IMR-90 (cell line): ENCODE results near the gene PIEZO1. TPM values are rescaled to one million over a fixed set of nuclear protein-coding genes. Genes with fewer than 3 reads are reported as not detected.
A peak's percentile ranks its signal among the peaks of the same experiment; 100 is the strongest.

Source experiments
- ATAC-seq: fragments of 200-7000 bp; cut with Tn5 transposase; 2 replicates; pipeline ENCODE4 v1.9.1; 2020; ENCODE audit warnings: low read depth, mild to moderate bottlenecking, moderate library complexity
- BruUV-seq: library from RNA; stranded (reverse); fragments of 400-500 nt; replicated peaks from 2 replicates; lab custom pipeline; 2021; lab: Mats Ljungman, UMichigan
- CTCF ChIA-PET: fragments of 300-600 bp; formaldehyde crosslinking; extraction: SDS; loops from one replicate; lab custom pipeline; 2021; ENCODE audit warnings: antibody characterized with exemption; lab: Yijun Ruan, JAX
- POLR2A ChIA-PET: fragments of 300-600 bp; sonication (Branson Sonifier 250); formaldehyde crosslinking; loops from one replicate; lab custom pipeline; 2022; ENCODE audit warnings: antibody characterized with exemption; ENCODE audit not compliant: unreplicated experiment; lab: Charles Lee
- DNase-seq: peaks from one replicate; pipeline ENCODE4 v3.0.0; 2013
- H2AFZ ChIP-seq: replicated peaks from 2 replicates; pipeline ENCODE3; 2013; ENCODE audit warnings: low read length, mild to moderate bottlenecking; ENCODE audit not compliant: poor library complexity
- H2AK5ac ChIP-seq: 2 replicates; pipeline ENCODE4 v1.6.1; 2013; ENCODE audit warnings: low read depth, low read length, inconsistent platforms
- H2AK9ac ChIP-seq: replicated peaks from 2 replicates; pipeline ENCODE3; 2013; ENCODE audit warnings: mild to moderate bottlenecking, low read depth, low read length, moderate library complexity; ENCODE audit not compliant: poor library complexity
- H2BK120ac ChIP-seq: 2 replicates; pipeline ENCODE4 v1.6.1; 2013; ENCODE audit warnings: low read depth, low read length, inconsistent platforms
- H2BK15ac ChIP-seq: 3 replicates; pipeline ENCODE4 v1.6.1; 2013; ENCODE audit warnings: low read depth, low read length, inconsistent platforms
- H2BK20ac ChIP-seq: 2 replicates; pipeline ENCODE4 v1.6.1; 2013; ENCODE audit warnings: low read depth, mild to moderate bottlenecking, inconsistent platforms, low read length, moderate library complexity
- H2BK5ac ChIP-seq: 2 replicates; pipeline ENCODE4 v1.6.1; 2013; ENCODE audit warnings: mild to moderate bottlenecking, low read depth, low read length, inconsistent platforms; ENCODE audit not compliant: poor library complexity, severe bottlenecking
- H3K14ac ChIP-seq: replicated peaks from 2 replicates; pipeline ENCODE4 v1.6.1; 2013; ENCODE audit warnings: low read depth, low read length, inconsistent platforms
- H3K18ac ChIP-seq: 2 replicates; pipeline ENCODE4 v1.6.1; 2013; ENCODE audit warnings: low read depth, low read length, control low read depth
- H3K23ac ChIP-seq: 2 replicates; pipeline ENCODE4 v1.6.1; 2013; ENCODE audit warnings: low read depth, low read length, inconsistent platforms
- H3K27ac ChIP-seq: 2 replicates; pipeline ENCODE4 v1.5.1; 2013; ENCODE audit warnings: mild to moderate bottlenecking, control low read depth, low read length; ENCODE audit not compliant: insufficient read depth
- H3K27me3 ChIP-seq: 2 replicates; pipeline ENCODE4 v1.6.1; 2013; ENCODE audit warnings: low read length; ENCODE audit not compliant: control insufficient read depth, insufficient read depth
- H3K36me3 ChIP-seq: 2 replicates; pipeline ENCODE4 v1.6.1; 2013; ENCODE audit warnings: low read length, mixed read lengths; ENCODE audit not compliant: control insufficient read depth, insufficient read depth
- H3K4ac ChIP-seq: 2 replicates; pipeline ENCODE4 v1.6.1; 2013; ENCODE audit warnings: low read depth, low read length, inconsistent platforms
- H3K4me1 ChIP-seq: 2 replicates; pipeline ENCODE4 v1.6.1; 2013; ENCODE audit warnings: low read length, mixed read lengths; ENCODE audit not compliant: control insufficient read depth, insufficient read depth
- H3K4me2 ChIP-seq: 2 replicates; pipeline ENCODE4 v1.6.1; 2013; ENCODE audit warnings: low read depth, mild to moderate bottlenecking, control low read depth, low read length, moderate library complexity
- H3K4me3 ChIP-seq: 2 replicates; pipeline ENCODE4 v1.5.1; 2013; ENCODE audit warnings: low read depth, mild to moderate bottlenecking, control low read depth, low read length, moderate library complexity; ENCODE audit not compliant: insufficient read depth
- H3K56ac ChIP-seq: 2 replicates; pipeline ENCODE4 v1.6.1; 2013; ENCODE audit warnings: low read length, inconsistent platforms; ENCODE audit not compliant: insufficient read depth; ENCODE audit errors: extremely low read depth
- H3K79me1 ChIP-seq, 2 experiments: 2 replicates each; pipeline ENCODE4 v1.6.1; 2013; ENCODE audit warnings: low read length in 2 of 2, inconsistent platforms in 1 of 2, low read depth in 1 of 2
- H3K9ac ChIP-seq: 2 replicates; pipeline ENCODE4 v1.6.1; 2013; ENCODE audit warnings: low read depth, low read length, control low read depth
- H3K9me1 ChIP-seq: 2 replicates; pipeline ENCODE4 v1.6.1; 2013; ENCODE audit warnings: low read length, inconsistent platforms; ENCODE audit not compliant: insufficient read depth
- H3K9me3 ChIP-seq: 2 replicates; pipeline ENCODE4 v1.6.1; 2013; ENCODE audit warnings: low read length; ENCODE audit not compliant: control insufficient read depth, insufficient read depth
- H4K20me1 ChIP-seq: 2 replicates; pipeline ENCODE4 v1.6.1; 2013; ENCODE audit warnings: low read length, inconsistent platforms; ENCODE audit not compliant: insufficient read depth
- H4K5ac ChIP-seq: 2 replicates; pipeline ENCODE4 v1.6.1; 2013; ENCODE audit warnings: mild to moderate bottlenecking, low read depth, low read length, control low read depth
- H4K8ac ChIP-seq, 2 experiments: 2 replicates each; pipeline ENCODE4 v1.6.1; 2013; ENCODE audit warnings: low read depth in 2 of 2, low read length in 2 of 2, control low read depth in 1 of 2, inconsistent platforms in 1 of 2
- H4K91ac ChIP-seq: 2 replicates; pipeline ENCODE4 v1.6.1; 2013; ENCODE audit warnings: low read depth, low read length, inconsistent platforms; ENCODE audit not compliant: insufficient read depth
- BHLHE40 ChIP-seq: fragments of 150-350 bp; IDR thresholded peaks from 2 replicates; pipeline ENCODE4 v1.6.1; 2016; ENCODE audit warnings: mild to moderate bottlenecking, low read depth, low read length
- CEBPB ChIP-seq: IDR thresholded peaks from 2 replicates; pipeline ENCODE4 v1.6.1; 2012; ENCODE audit warnings: low read depth, low read length, improper control_type of control experiment
- FOS ChIP-seq: fragments of 150-350 bp; IDR thresholded peaks from 2 replicates; pipeline ENCODE4 v1.6.1; 2016; ENCODE audit warnings: low read depth, low read length
- MAZ ChIP-seq: IDR thresholded peaks from 2 replicates; pipeline ENCODE4 v1.6.1; 2012; ENCODE audit warnings: low read depth, mild to moderate bottlenecking, low read length, improper control_type of control experiment, moderate library complexity, borderline replicate concordance
- WGBS, 2 experiments: methylation state at CpG; one replicate each; pipeline versions ENCODE4 v1.1.5 to v1.1.7; 2013; ENCODE audit warnings: missing lambda C conversion rate in 2 of 2; ENCODE audit not compliant: insufficient read length in 1 of 2; ENCODE audit errors: extremely low coverage in 2 of 2; 5-methylcytosine and 5-hydroxymethylcytosine counted together
- dilution Hi-C: fragments of 300-500 bp; cut with HindIII; formaldehyde crosslinking; loops from one replicate; pipeline ENCODE4 v1.14.3; 2018; ENCODE audit warnings: low sequenced_read_pairs; ENCODE audit not compliant: unreplicated experiment
- in situ Hi-C: fragments of 300-500 bp; cut with MboI; formaldehyde crosslinking; loops from 3 replicates; pipeline ENCODE4 v1.14.3; 2019; ENCODE audit warnings: low sequenced_read_pairs, inconsistent platforms, mixed read lengths
- intact Hi-C: fragments of 100-400 bp; cut with micrococcal nuclease; formaldehyde crosslinking; loops from 2 replicates; pipeline ENCODE4 v1.10.0; 2022
- polyA plus RNA-seq, 3 experiments: library from polyadenylated mRNA; depleted of rRNA; stranded (reverse); fragments of >200 nt; gene quantifications; 2 replicates each; pipeline ENCODE4 v1.2.3, GENCODE V29; 2012; ENCODE audit warnings: low replicate concordance in 1 of 3
- total RNA-seq: library from RNA; depleted of rRNA; stranded (reverse); fragments of >200 nt; gene quantifications from 2 replicates; pipeline ENCODE4 v1.2.3, GENCODE V29; 2012
- TF ChIP-seq, protein P1 (sequence below): fragments of 150-350 bp; IDR thresholded peaks from 2 replicates; pipeline ENCODE4 v1.6.1; 2016; ENCODE audit warnings: low read depth, mild to moderate bottlenecking, low read length, moderate library complexity, borderline replicate concordance

Gene PIEZO1
- total and polyA plus RNA-seq, 2 of the 4 experiments (the other 2 are of a cell fraction) = 36.2 to 372 TPM

GRCh38 chr16:88827727-88828126, 42.7 kb upstream of the PIEZO1 start:
- TF ChIP-seq CEBPB (no peak), FOS (no peak), MAZ (no peak), BHLHE40 (no peak)
- TF ChIP-seq, protein P1, sequence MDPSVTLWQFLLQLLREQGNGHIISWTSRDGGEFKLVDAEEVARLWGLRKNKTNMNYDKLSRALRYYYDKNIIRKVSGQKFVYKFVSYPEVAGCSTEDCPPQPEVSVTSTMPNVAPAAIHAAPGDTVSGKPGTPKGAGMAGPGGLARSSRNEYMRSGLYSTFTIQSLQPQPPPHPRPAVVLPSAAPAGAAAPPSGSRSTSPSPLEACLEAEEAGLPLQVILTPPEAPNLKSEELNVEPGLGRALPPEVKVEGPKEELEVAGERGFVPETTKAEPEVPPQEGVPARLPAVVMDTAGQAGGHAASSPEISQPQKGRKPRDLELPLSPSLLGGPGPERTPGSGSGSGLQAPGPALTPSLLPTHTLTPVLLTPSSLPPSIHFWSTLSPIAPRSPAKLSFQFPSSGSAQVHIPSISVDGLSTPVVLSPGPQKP = no peak
- peak overlapping the region; percentile 16 for H2AK9ac ChIP-seq
- BruUV-seq = no TSS peak
- no peaks in the 10 kb centered on the region for H3K9me3 ChIP-seq
- no peak overlapping the region for H3K27ac ChIP-seq
- ChIA-PET CTCF (interaction anchor here (1.1 kb wide), 1 partner anchor 30 kb away, joined by 3 read pairs; the partner anchor contains the start of genes GALNS and TRAPPC2L), POLR2A (no interaction called here)
- H4K8ac ChIP-seq = no peak overlapping the region
- H2AK5ac ChIP-seq = no peak overlapping the region
- no peak overlapping the region for H2BK20ac ChIP-seq
- no peaks in the 10 kb centered on the region for H3K9me1 ChIP-seq
- H4K20me1 ChIP-seq = peaks cover 4% of the 10 kb centered on the region; the same call in 1 of the 2 replicates
- H3K56ac ChIP-seq = no peak overlapping the region
- WGBS, 2 experiments = 71% methylated on average over 2 of the region's 21 CpGs; no CpG with 5 or more reads in 1 of the 2 experiments
- no peak overlapping the region for H3K4me2 ChIP-seq
- DNase-seq (no peak), ATAC-seq (no peak)
- H3K9ac ChIP-seq = no peak overlapping the region
- no peak overlapping the region for H3K18ac ChIP-seq
- H3K79me1 ChIP-seq = no peaks in the 10 kb centered on the region
- no peak overlapping the region for H3K4me3 ChIP-seq
- no peak overlapping the region for H2BK120ac ChIP-seq
- in situ Hi-C loops = no loop called here
- no peak overlapping the region for H2AFZ ChIP-seq
- H2BK5ac ChIP-seq = no peak overlapping the region
- no peak overlapping the region for H3K14ac ChIP-seq
- H3K27me3 ChIP-seq = no peaks in the 10 kb centered on the region
- dilution Hi-C loops = no loop called here
- H4K5ac ChIP-seq = no peak overlapping the region
- intact Hi-C loops = no loop called here
- no peak overlapping the region for H3K23ac ChIP-seq
- no peak overlapping the region for H2BK15ac ChIP-seq
- no peak overlapping the region for H4K91ac ChIP-seq
- no peak overlapping the region for H3K4ac ChIP-seq
- H3K4me1 ChIP-seq = peaks cover 4% of the 10 kb centered on the region; the same call in 1 of the 2 replicates
- H3K36me3 ChIP-seq = peaks cover 23% of the 10 kb centered on the region
